Liver (tissue), 9 donors: Measurements from ENCODE around the gene PTMS. TPM values are rescaled to one million over a fixed set of nuclear protein-coding genes. Genes with fewer than 3 reads are reported as not detected.

ENCODE experiments used
- DNase-seq: peaks from one replicate; pipeline ENCODE4 v3.0.0-alpha.2; 2017; ENCODE audit warnings: low spot score
- H3K27ac ChIP-seq, 2 donors: one replicate each; pipeline ENCODE4 v1.7.0; 2013; ENCODE audit warnings: inconsistent platforms in 2 of 2, low read length in 2 of 2, control low read depth in 1 of 2, low read depth in 1 of 2, mild to moderate bottlenecking in 1 of 2
- H3K27me3 ChIP-seq, 4 donors: one replicate each; pipeline versions ENCODE4 v1.6.1 to v1.7.0; 2013; ENCODE audit warnings: low read length in 3 of 4, inconsistent platforms in 1 of 4, mild to moderate bottlenecking in 1 of 4, moderate library complexity in 1 of 4; ENCODE audit not compliant: control insufficient read depth in 4 of 4, insufficient read depth in 4 of 4
- H3K36me3 ChIP-seq, 4 donors: one replicate each; pipeline versions ENCODE4 v1.6.1 to v1.7.0; 2013; ENCODE audit warnings: low read length in 3 of 4, mild to moderate bottlenecking in 3 of 4, low read depth in 1 of 4, moderate library complexity in 1 of 4; ENCODE audit not compliant: control insufficient read depth in 4 of 4, insufficient read depth in 3 of 4
- H3K4me1 ChIP-seq, 4 donors: one replicate each; pipeline versions ENCODE4 v1.6.1 to v1.7.0; 2013; ENCODE audit warnings: low read length in 3 of 4, mild to moderate bottlenecking in 3 of 4, moderate library complexity in 1 of 4; ENCODE audit not compliant: control insufficient read depth in 4 of 4, insufficient read depth in 4 of 4
- H3K4me3 ChIP-seq, 3 donors: one replicate each; pipeline versions ENCODE4 v1.6.1 to v1.7.0; 2013; ENCODE audit warnings: low read length in 3 of 3, control low read depth in 1 of 3, low read depth in 1 of 3, mild to moderate bottlenecking in 1 of 3
- H3K9ac ChIP-seq, 2 donors: one replicate each; pipeline ENCODE4 v1.7.0; 2013; ENCODE audit warnings: low read length in 2 of 2, mild to moderate bottlenecking in 2 of 2, moderate library complexity in 2 of 2, control low read depth in 1 of 2, low read depth in 1 of 2
- H3K9me3 ChIP-seq, 4 donors: one replicate each; pipeline versions ENCODE4 v1.6.1 to v1.7.0; 2013; ENCODE audit warnings: low read length in 3 of 4; ENCODE audit not compliant: control insufficient read depth in 4 of 4
- ATF3 ChIP-seq: IDR thresholded peaks from 2 replicates; pipeline ENCODE4 v1.6.1; 2016; ENCODE audit warnings: antibody characterized with exemption
- CTCF ChIP-seq: fragments of 150-350 bp; IDR thresholded peaks from 2 replicates; pipeline ENCODE4 v1.5.1; 2017; ENCODE audit warnings: improper control_type of control experiment, low read depth, low read length; ENCODE audit not compliant: missing input control
- EGR1 ChIP-seq, 2 donors: IDR thresholded peaks; 2 replicates each; pipeline ENCODE4 v1.6.1; 2016 to 2018; ENCODE audit warnings: antibody characterized with exemption in 2 of 2, low read depth in 2 of 2
- FOXA1 ChIP-seq: IDR thresholded peaks from 2 replicates; pipeline ENCODE4 v1.6.1; 2016; ENCODE audit warnings: antibody characterized with exemption
- FOXA2 ChIP-seq: IDR thresholded peaks from 2 replicates; pipeline ENCODE4 v1.6.1; 2016; ENCODE audit warnings: antibody characterized with exemption
- GABPA ChIP-seq, 2 donors: IDR thresholded peaks in 1 of 2; conservative IDR thresholded peaks in 1 of 2; 2 replicates each; pipeline ENCODE4 v1.6.1; 2016; ENCODE audit warnings: antibody characterized with exemption in 2 of 2, mild to moderate bottlenecking in 1 of 2, moderate library complexity in 1 of 2
- HNF4A ChIP-seq, 2 donors: conservative IDR thresholded peaks; 2 replicates each; pipeline ENCODE4 v1.6.1; 2016; ENCODE audit warnings: antibody characterized with exemption in 2 of 2, mild to moderate bottlenecking in 2 of 2
- HNF4G ChIP-seq: IDR thresholded peaks from 2 replicates; pipeline ENCODE4 v1.6.1; 2016; ENCODE audit warnings: antibody characterized with exemption
- JUND ChIP-seq, 2 donors: IDR thresholded peaks; 2 replicates each; pipeline ENCODE4 v1.6.1; 2016; ENCODE audit warnings: antibody characterized with exemption in 2 of 2
- MAX ChIP-seq: IDR thresholded peaks from 2 replicates; pipeline ENCODE4 v1.6.1; 2016; ENCODE audit warnings: antibody characterized with exemption
- NR2F2 ChIP-seq: IDR thresholded peaks from 2 replicates; pipeline ENCODE4 v1.6.1; 2016; ENCODE audit warnings: antibody characterized with exemption
- RAD21 ChIP-seq, 2 donors: IDR thresholded peaks; 2 replicates each; pipeline ENCODE4 v1.6.1; 2016; ENCODE audit warnings: antibody characterized with exemption in 2 of 2, mild to moderate bottlenecking in 2 of 2
- REST ChIP-seq: IDR thresholded peaks from 2 replicates; pipeline ENCODE4 v1.6.1; 2016; ENCODE audit warnings: antibody characterized with exemption, mild to moderate bottlenecking
- SP1 ChIP-seq: IDR thresholded peaks from 2 replicates; pipeline ENCODE4 v1.6.1; 2018; ENCODE audit warnings: antibody characterized with exemption, mild to moderate bottlenecking
- TAF1 ChIP-seq: conservative IDR thresholded peaks from 2 replicates; pipeline ENCODE4 v1.6.1; 2016; ENCODE audit warnings: antibody characterized with exemption, mild to moderate bottlenecking
- YY1 ChIP-seq: IDR thresholded peaks from 2 replicates; pipeline ENCODE4 v1.6.1; 2016; ENCODE audit warnings: antibody characterized with exemption, mild to moderate bottlenecking
- ZBTB33 ChIP-seq: IDR thresholded peaks from 2 replicates; pipeline ENCODE4 v1.6.1; 2016; ENCODE audit warnings: antibody characterized with exemption
- WGBS: extraction: QIAGEN DNeasy Blood & Tissue Kit; methylation state at CpG from one replicate; pipeline ENCODE4 v1.1.7; 2013; 5-methylcytosine and 5-hydroxymethylcytosine counted together
- polyA plus RNA-seq, 2 donors: library from polyadenylated mRNA; stranded (reverse) in 1 of 2; unstranded in 1 of 2; fragments of 200-250 nt in 1 of 2; fragments of >200 nt in 1 of 2; fragmentation: Nextera tagmentation in 1 of 2; extraction: Ambion mirVana in 1 of 2; gene quantifications; one replicate each; pipeline versions ENCODE4 v1.2.1 to v1.2.3, GENCODE V29; 2013 to 2015
- total RNA-seq, 2 donors: library from RNA; depleted of rRNA; stranded (reverse); fragments of >200 nt; gene quantifications; one replicate each; pipeline ENCODE4 v1.2.3, GENCODE V29; 2014
- donor health status: healthy.
- donor health status: healthy.
- donor health status: healthy.
- donor health status: healthy.
- donor health status: healthy.

PTMS gene
- total and polyA plus RNA-seq, 4 donors: 26.3 to 261 (median 104) TPM

- peak overlapping the region; percentile 84 to 97 (median 86) for H3K4me3 ChIP-seq
- peak overlapping the region; percentile 88 to 93 for H3K27ac ChIP-seq
- DNase-seq: no peak
- 30% methylated on average over 6 of the region's 6 CpGs for WGBS
- H3K36me3 ChIP-seq: peaks cover 0 to 6% (median 4%) of the 10 kb centered on the region in 4 donors
- H3K9me3 ChIP-seq: no peaks in the 10 kb centered on the region
- peaks cover 14 to 69% (median 44%) of the 10 kb centered on the region in 4 donors for H3K4me1 ChIP-seq
- TF ChIP-seq YY1 (no peak), ATF3 (no peak), SP1 (no peak), FOXA1 (no peak), HNF4A (conservative IDR thresholded peaks at IDR 0.05) (no peak), GABPA (IDR thresholded peaks at IDR 0.05 in 1 of 2, conservative IDR thresholded peaks at IDR 0.05 in 1 of 2) (no peak), JUND (IDR thresholded peaks at IDR 0.05) (no peak), ZBTB33 (no peak), EGR1 (IDR thresholded peaks at IDR 0.05; ENCODE audit: low read depth in 2 of 2) (no peak), MAX (no peak), FOXA2 (no peak), NR2F2 (no peak), TAF1 (no peak), CTCF (no peak), RAD21 (IDR thresholded peaks at IDR 0.05) (no peak), REST (no peak), HNF4G (no peak)
- H3K9ac ChIP-seq: peak overlapping the region in 1 of 2 donors; percentile 40
- no peaks in the 10 kb centered on the region for H3K27me3 ChIP-seq
Observed at GRCh38 chr12:6768437-6768914, 2.3 kb downstream of the PTMS start.
